Stimulated activated CD8-positive, alpha-beta memory T cell treated with anti-CD3 and anti-CD28 coated beads, Interleukin-15, amount 100 ng/mL, for 1 hour (primary cell): Measurements from ENCODE around the gene LHPP.

Experiments
- DNase-seq: peaks from one replicate; pipeline ENCODE4 v3.0.0-alpha.2; 2020; ENCODE audit warnings: low read depth

The LHPP gene

DNA sequence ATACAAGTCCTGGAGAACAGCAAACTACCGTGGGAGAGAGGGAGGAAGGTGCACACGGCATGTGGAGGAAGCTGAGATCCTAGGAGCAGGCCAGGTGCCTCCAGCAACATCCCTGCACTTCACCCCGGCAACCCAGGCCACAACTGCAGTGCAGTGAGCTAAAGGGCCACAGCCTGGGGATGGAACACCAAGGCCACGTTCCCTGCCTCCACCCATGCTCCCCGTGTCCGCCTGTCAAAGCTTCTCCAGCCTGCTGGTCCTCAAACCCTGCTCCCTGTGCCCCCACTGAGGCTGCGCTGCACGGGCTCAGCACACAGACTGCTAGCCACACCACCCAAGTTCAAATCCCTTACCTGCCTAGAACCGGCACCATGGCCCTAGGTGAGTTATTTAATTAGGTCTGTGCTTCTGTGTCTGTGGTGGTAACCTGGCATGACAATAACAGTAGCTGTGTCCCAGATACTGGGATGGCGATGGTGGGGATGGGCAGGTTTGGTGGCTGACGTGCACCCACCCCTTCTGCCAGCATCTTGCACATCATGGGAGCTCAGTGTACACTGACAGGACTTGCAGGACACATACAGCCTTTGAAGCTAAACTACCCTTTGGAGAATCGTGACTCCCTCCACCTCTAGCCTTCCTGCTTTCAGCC is 197.1 kb downstream of the LHPP start:
- no peak for DNase-seq

DNA sequence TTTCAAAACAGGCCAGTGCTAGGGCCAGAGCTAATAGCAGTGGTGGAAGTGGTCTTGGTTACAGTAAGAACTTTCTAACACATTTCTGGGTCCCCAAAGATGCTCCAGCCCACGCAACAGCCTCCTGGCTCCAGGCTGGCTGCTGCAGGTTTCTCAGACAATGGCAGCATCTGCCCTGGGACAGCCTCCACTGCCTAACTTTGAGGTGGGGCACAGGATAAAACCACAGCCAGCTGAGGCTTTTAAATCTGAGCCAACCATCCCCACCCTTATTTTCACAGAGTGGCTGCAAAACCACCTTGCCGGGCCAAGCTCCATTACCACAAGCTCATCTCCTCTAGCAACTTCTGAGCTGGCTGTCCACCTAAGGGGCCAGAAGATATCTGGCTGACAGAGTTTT is 197.8 kb downstream of the LHPP start:
- no peak for DNase-seq

DNA sequence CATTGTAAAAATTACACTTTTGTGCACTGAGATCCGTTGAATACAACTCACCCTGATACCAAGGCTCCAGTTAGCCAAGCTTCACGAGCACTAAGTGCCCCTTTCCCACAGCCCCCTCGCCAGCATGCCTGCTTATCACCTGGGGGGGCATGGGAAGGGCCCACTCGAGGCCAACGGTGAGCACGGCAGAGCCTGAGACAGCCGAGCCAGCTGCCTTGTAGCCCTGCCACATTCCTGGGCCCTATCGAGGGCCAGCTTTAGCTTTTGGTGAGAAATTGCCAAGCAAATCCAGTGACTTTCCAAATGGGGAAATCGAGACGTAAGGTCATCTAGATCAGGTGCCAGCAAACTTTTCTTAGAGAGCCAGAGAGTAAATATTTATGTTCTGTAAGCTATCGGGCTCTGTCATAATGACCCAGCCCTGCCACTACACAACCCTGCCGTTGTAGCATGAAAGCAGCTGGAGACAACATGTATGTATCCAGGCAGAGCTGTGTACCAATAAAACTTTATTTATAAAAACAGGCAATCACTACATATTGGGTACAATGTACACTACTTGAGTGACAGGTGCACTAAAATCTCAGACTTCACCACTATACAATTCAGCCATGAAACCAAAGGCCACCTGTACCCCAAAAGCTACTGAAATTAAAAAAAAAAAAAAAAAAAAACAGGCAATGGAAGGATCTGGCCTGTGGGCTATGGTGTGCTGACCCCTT is 198.9 kb downstream of the LHPP start:
- no peak for DNase-seq

DNA sequence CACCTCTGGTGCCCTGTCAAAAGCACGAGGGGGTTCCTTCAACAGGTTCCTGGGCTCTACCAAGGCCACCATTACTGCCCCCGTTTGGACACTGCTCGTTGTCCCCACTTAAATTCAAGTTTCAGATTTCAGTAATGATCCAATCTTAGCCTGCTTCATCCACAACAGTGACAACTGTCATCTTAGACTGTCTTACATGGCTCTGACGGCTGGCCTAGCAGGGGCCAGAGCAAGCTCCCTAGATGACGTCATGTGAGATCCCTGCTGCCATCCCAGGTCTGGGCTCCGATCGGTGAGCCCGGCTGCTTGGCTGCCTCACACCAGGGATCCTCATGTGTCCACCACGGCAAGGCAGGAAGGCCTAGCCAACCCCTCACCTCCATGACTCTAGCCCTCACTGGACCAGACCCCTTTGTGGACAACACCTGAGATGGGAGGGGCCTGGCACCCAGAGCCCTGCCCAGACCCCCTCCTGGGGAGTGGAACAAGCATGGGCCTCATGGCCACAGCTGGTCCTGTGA is 200.1 kb downstream of the LHPP start:
- no peak for DNase-seq

DNA sequence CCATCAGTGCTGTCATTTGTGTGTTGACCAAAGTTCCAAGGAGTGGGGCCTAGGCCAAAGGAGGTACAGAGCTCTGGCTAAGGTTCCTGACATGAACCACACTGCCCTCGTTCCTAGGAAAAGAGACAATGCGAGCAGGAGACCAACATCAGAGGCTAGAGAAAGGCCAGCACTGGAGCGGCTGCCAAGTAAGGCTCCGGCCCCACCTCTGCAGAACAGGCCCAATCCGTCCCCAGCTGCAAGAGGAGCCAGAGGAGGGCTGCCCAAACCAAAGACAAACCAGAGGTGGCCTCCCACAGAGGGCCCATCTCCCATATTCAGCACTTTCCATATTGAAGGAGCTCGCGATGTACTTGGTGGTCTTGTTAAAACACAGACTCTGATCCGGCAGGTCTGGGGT is 201.6 kb downstream of the LHPP start:
- DNase-seq = no peak
